Retina (tissue), 1 donor: Measurements from ENCODE around the gene KIF21A.
"Not testable (repeated sequence)": the region's sequence is repeated elsewhere in the genome, so short reads cannot be mapped to it uniquely, and the experiment has no call there.

Experiments used
- DNase-seq: peaks from one replicate; pipeline ENCODE4 v3.0.0-alpha.2; 2016

KIF21A gene, protein sequence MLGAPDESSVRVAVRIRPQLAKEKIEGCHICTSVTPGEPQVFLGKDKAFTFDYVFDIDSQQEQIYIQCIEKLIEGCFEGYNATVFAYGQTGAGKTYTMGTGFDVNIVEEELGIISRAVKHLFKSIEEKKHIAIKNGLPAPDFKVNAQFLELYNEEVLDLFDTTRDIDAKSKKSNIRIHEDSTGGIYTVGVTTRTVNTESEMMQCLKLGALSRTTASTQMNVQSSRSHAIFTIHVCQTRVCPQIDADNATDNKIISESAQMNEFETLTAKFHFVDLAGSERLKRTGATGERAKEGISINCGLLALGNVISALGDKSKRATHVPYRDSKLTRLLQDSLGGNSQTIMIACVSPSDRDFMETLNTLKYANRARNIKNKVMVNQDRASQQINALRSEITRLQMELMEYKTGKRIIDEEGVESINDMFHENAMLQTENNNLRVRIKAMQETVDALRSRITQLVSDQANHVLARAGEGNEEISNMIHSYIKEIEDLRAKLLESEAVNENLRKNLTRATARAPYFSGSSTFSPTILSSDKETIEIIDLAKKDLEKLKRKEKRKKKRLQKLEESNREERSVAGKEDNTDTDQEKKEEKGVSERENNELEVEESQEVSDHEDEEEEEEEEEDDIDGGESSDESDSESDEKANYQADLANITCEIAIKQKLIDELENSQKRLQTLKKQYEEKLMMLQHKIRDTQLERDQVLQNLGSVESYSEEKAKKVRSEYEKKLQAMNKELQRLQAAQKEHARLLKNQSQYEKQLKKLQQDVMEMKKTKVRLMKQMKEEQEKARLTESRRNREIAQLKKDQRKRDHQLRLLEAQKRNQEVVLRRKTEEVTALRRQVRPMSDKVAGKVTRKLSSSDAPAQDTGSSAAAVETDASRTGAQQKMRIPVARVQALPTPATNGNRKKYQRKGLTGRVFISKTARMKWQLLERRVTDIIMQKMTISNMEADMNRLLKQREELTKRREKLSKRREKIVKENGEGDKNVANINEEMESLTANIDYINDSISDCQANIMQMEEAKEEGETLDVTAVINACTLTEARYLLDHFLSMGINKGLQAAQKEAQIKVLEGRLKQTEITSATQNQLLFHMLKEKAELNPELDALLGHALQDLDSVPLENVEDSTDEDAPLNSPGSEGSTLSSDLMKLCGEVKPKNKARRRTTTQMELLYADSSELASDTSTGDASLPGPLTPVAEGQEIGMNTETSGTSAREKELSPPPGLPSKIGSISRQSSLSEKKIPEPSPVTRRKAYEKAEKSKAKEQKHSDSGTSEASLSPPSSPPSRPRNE (N-terminal part only)

GRCh38 chr12:39443081-39443928 lies at the start of gene KIF21A:
Gene KIF21A (minus strand): TSS chr12:39443120. CDS start chr12:39442970, 150 bp downstream.
- peak; percentile 93 for DNase-seq

DNA sequence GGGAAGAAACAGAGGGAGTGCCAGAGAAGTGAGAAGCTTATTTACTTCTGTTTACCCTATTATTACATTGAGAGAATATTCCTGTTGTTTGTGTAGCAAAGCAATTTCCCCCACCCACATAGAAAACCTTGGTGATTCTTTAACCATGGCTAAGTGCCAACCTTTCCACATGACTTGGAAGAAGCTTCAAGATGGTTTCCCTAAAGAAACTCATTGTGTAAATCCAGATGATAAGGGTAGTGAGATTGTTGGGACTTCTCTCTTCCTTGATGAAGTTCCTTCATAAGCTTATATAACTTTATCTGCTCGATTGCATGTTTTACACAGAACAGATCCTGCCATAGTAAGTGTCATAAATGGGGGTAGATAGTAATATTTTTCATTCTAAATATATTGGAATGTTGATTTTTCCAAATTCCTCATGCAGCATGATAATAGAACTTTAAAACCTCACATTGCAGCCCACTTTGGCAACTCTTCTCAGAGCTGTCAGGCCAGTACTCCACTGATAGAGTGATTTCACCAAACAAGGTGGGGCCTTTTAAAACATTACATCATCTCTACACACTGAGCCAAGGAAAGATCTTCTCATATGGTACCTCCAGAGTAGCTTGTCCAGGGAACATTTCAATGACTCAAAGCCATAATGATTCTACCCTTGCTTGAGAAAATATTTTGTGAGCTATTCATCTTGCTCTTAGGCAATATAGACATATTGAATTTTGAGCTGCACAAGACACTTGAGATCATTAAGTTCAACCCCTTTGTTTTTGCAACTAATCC lies 47.8 kb upstream of the KIF21A start:
- DNase-seq: no peak

- DNase-seq: no peak
Measured at GRCh38 chr12:39483597-39483996, 40.7 kb upstream of the KIF21A start.

GRCh38 chr12:39483042-39483441 lies 40.1 kb upstream of the KIF21A start:
- DNase-seq: no peak

GRCh38 chr12:39476894-39477293 lies 34.0 kb upstream of the KIF21A start:
- no peak for DNase-seq

DNA sequence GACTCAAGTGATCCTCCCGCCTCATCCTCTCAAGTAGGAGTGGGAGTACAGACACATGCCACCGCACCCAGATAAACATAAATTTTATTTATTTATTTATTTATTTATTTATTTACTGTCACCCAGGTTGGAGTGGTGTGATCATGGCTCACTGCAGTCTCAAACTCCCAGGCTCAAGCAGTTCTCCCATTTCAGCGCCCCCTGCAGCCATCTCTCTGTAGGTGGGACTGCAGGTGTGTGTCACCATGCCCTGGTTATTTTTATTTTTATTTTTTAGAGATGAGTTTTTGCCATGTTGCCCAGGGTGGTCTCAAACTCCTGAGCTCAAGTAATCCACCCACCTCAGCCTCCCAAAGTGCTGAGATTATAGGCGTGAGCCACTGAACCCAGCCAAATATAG lies 33.2 kb upstream of the KIF21A start:
- no peak for DNase-seq

DNA sequence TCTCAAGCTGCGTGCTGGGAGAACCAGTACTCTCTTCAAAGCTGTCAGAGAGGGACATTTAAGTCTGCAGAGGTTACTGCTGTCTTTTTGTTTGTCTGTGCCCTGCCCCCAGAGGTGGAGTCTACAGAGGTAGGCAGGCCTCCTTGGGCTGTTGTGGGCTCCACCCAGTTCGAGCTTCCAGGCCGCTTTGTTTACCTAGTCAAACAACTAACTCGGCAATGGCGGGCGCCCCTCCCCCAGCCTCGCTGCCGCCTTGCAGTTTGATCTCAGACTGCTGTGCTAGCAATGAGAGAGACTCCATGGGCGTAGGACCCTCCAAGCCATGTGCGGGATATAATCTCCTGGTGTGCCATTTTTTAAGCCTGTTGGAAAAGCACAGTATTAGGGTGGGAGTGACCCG lies 32.2 kb upstream of the KIF21A start:
- DNase-seq: not testable (repeated sequence)

DNA sequence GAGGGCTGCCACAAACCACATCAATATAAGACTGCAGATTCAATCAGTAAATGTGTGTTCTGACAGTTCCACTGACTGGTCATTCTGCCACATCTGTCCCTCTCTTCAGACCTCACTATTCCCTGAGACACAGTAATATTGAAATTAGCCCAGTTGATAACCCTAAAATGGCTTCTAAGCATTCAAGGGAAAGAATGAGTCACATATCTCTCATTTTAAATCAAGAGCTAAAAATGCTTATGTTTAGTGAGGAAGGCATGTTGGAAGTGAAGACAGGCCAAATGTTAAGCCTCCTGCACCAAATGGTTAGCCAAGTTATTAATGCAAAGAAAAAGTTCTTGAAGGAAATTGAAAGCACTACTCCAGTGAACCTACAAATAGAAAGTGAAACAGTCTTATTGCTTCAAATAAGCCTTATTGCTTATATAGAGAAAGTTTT lies 24.5 kb upstream of the KIF21A start:
- no peak for DNase-seq

- no peak for DNase-seq
Measured at GRCh38 chr12:39464976-39465695, 22.2 kb upstream of the KIF21A start.

DNA sequence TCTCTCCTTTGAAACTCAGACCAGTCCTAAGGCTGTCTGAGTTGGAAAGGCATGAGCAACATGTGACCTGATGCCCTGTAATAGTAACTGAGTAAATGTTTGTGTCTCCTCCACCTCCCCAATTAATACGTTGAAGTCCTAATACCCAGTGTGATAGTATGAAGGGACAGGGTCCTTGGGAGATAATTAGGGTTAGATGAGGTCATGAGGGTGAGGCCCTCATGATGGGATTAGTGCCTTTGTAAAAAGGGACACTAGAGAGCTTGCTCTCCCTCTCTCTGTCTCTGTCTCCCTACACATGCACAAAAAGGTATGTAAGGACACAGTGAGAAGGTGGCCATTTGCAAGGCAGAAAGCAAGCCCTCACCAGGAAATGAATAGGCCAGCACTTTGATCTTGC lies 18.1 kb upstream of the KIF21A start:
- no peak for DNase-seq

GRCh38 chr12:39459027-39459434 lies 16.1 kb upstream of the KIF21A start:
- no peak for DNase-seq

GRCh38 chr12:39451977-39452376 lies 9.1 kb upstream of the KIF21A start:
- DNase-seq: no peak

DNA sequence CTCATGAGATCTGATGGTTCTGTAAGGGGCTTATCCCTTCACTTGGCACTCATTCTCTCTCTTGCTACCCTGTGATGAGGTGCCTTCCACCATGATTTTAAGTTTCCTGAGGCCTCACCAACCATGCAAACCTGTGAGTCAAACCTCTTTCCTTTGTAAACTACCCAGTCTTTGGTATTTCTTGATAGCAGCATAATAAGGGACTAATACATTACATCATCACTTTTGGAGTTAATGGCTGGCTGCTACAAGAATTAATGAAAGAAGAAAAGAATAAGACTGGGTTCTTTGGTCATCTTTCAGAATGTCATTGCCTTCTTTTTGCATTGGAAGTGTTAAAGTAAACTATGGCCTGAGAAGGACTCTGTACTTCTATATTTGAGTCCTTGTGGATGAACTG lies 5.1 kb upstream of the KIF21A start:
- DNase-seq: no peak

DNA sequence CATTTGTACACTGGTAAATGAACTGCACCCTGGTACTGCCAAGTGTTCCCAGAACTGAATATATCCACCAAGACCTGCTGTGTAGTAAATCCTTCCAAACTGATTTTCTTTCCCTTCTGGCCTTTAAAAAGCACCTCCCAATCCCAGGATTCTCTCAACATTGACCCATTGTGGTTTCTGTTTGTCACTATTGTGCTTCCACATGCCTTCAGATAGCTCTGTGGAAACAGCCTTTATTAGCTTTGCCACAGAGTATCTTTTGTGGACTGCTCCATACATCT lies 949 bp upstream of the KIF21A start:
- no peak for DNase-seq

DNA sequence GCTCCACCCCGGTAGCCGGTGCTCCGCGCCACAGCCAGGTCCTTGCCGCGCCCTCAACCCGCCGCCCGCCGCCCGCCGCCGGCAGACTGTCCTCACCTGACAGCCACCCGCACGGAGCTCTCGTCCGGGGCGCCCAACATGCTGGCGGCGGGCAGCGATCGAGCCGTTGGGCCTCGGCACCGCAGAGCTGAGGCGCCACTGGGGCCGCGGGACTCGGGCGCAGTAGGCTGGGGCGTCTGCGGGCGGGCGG lies 164 bp downstream of the KIF21A start:
- no peak for DNase-seq

DNA sequence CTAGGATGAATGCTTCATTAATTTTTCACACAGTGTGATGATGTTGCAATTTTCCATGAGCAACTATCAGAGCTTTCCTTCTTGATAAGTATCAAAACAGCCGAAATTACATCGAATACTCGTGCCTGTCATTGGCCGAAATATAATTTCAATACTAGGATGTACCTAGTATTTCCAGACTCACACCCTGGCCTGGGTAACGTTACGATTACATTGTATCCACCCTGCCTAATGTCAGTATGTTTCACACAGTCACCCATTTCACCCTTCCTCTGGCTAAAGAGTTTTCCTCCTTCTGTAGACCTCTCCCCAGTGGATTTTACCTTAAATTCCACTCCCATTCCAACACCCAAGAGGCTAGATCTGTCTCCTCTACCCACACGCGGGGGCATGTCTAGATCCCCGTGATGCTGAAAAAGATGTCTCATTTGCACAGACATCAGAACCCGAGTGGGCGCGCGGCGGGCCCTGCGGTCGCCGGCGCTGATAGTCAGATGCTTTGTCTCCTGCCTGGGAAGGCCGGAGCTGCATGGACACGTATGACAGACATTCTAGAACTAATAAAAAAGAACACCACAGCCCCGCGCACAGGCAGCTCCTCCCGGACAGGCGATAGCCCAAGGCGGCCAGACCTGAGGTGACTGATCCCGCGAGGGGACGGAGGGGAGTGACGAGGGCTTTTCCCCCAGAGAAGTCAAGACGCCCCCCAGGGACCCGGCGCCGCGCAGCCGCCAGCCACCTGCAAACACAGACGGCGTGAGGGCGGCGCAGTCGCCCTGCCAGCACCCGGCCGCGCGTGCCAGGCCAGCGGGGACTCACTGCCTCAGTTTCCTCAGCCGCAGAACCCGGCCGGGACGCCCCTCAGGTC lies 723 bp downstream of the KIF21A start:
- DNase-seq: peak; percentile 93

GRCh38 chr12:39441189-39441962 lies 1.5 kb downstream of the KIF21A start:
- peak; percentile 13 for DNase-seq

- DNase-seq: peak; percentile 3
Measured at GRCh38 chr12:39440781-39441180, 2.1 kb downstream of the KIF21A start.

- DNase-seq: no peak
Measured at GRCh38 chr12:39440101-39440500, 2.8 kb downstream of the KIF21A start.
